ENCODE data around the gene RACGAP1.

The RACGAP1 gene

GRCh38 chr12:49969027-49969426 lies 56.3 kb downstream of the RACGAP1 start:
- DNase-seq (ENCODE audit: low spot score), result no peak

GRCh38 chr12:49968471-49968870 lies 56.8 kb downstream of the RACGAP1 start:
- no peak for DNase-seq (ENCODE audit: low spot score)

GRCh38 chr12:49967777-49968250 lies 57.5 kb downstream of the RACGAP1 start:
- DNase-seq (ENCODE audit: low spot score), result no peak

GRCh38 chr12:49967042-49967776 lies 58.1 kb downstream of the RACGAP1 start:
- peak; percentile 92 for DNase-seq (ENCODE audit: low spot score)

- DNase-seq (ENCODE audit: low spot score), result no peak
Measured at GRCh38 chr12:49966511-49967041, 58.7 kb downstream of the RACGAP1 start.

GRCh38 chr12:49965836-49966235 lies 59.5 kb downstream of the RACGAP1 start:
- no peak for DNase-seq (ENCODE audit: low spot score)

- no peak for DNase-seq (ENCODE audit: low spot score)
Measured at GRCh38 chr12:49964849-49965624, 60.3 kb downstream of the RACGAP1 start.

- no peak for DNase-seq (ENCODE audit: low spot score)
Measured at GRCh38 chr12:49963976-49964815, 61.1 kb downstream of the RACGAP1 start.

- no peak for DNase-seq (ENCODE audit: low spot score)
Measured at GRCh38 chr12:49962861-49963765, 62.2 kb downstream of the RACGAP1 start.

GRCh38 chr12:49961993-49962764 lies 63.1 kb downstream of the RACGAP1 start:
- DNase-seq (ENCODE audit: low spot score), result no peak

- DNase-seq (ENCODE audit: low spot score), result no peak
Measured at GRCh38 chr12:49961111-49961922, 64.0 kb downstream of the RACGAP1 start, which contains the start of gene AQP5. TSS of gene AQP5 (plus strand) at chr12:49961872. CDS start at chr12:49962018, 146 bp downstream.

- no peak for DNase-seq (ENCODE audit: low spot score)
Measured at GRCh38 chr12:49960474-49961110, 64.7 kb downstream of the RACGAP1 start.

- no peak for DNase-seq (ENCODE audit: low spot score)
Measured at GRCh38 chr12:49959685-49960473, 65.4 kb downstream of the RACGAP1 start.

GRCh38 chr12:49957570-49957967 lies 67.7 kb downstream of the RACGAP1 start:
- DNase-seq (ENCODE audit: low spot score), result no peak

GRCh38 chr12:49956663-49957569 lies 68.4 kb downstream of the RACGAP1 start:
- DNase-seq (ENCODE audit: low spot score), result no peak

GRCh38 chr12:49955899-49956662 lies 69.2 kb downstream of the RACGAP1 start:
- no peak for DNase-seq (ENCODE audit: low spot score)
